Ishikawa (cell line): ENCODE measurements around the gene FLACC1.

ENCODE experiments used
- CEBPB ChIP-seq: IDR thresholded peaks from 2 replicates; pipeline ENCODE4 v1.6.1; 2012
- CREB1 ChIP-seq: IDR thresholded peaks from 2 replicates; pipeline ENCODE4 v1.6.1; 2012; ENCODE audit warnings: low read depth
- EGR1 ChIP-seq: IDR thresholded peaks from 2 replicates; pipeline ENCODE4 v1.6.1; 2012
- EP300 ChIP-seq: IDR thresholded peaks from 2 replicates; pipeline ENCODE4 v1.6.1; 2012; ENCODE audit warnings: borderline replicate concordance
- FOXM1 ChIP-seq: IDR thresholded peaks from 2 replicates; pipeline ENCODE4 v1.6.1; 2012; ENCODE audit warnings: low read depth, borderline replicate concordance
- NFIC ChIP-seq: IDR thresholded peaks from 2 replicates; pipeline ENCODE4 v1.6.1; 2012
- RAD21 ChIP-seq: IDR thresholded peaks from 2 replicates; pipeline ENCODE4 v1.6.1; 2012; ENCODE audit warnings: low read depth
- TAF1 ChIP-seq: IDR thresholded peaks from 2 replicates; pipeline ENCODE4 v1.6.1; 2012; ENCODE audit warnings: low read depth, mild to moderate bottlenecking
- TCF12 ChIP-seq: IDR thresholded peaks from 2 replicates; pipeline ENCODE4 v1.6.1; 2012; ENCODE audit warnings: low read depth
- TEAD4 ChIP-seq: IDR thresholded peaks from 2 replicates; pipeline ENCODE4 v1.6.1; 2012
- YY1 ChIP-seq: IDR thresholded peaks from 2 replicates; pipeline ENCODE4 v1.6.1; 2012; ENCODE audit warnings: low read depth
- ZBTB7A ChIP-seq: IDR thresholded peaks from 2 replicates; pipeline ENCODE4 v1.6.1; 2012; ENCODE audit warnings: low read depth
- TF ChIP-seq, protein P1 (sequence below): IDR thresholded peaks from 2 replicates; pipeline ENCODE4 v1.6.1; 2012
- TF ChIP-seq, protein P2 (sequence below): IDR thresholded peaks from 2 replicates; pipeline ENCODE4 v1.6.1; 2012; ENCODE audit warnings: low read depth, mild to moderate bottlenecking
- TF ChIP-seq, protein P3 (sequence below): IDR thresholded peaks from 2 replicates; pipeline ENCODE4 v1.6.1; 2012

FLACC1 gene

DNA sequence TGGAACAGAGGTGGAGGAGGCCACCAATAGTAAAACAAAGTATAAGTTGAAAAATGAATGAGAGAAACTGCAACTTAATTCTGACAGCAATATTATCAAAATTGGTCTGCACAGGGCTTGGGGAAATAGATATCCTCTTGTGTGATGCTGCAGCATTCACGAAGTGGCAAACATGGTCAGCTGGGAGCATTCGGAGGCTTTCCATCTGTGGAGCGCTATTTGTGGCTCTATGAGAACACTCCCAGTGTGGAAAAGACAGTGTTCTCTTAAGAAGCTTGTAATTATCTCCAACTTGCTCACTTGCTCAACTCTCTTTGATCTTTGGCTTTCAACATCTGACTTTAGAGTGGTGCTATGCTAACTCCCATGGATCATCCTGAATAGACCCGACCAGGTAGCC lies 3.1 kb upstream of the FLACC1 start:
- TF ChIP-seq ZBTB7A (no peak), TAF1 (no peak), NFIC (no peak), CREB1 (no peak), TEAD4 (no peak), FOXM1 (no peak), CEBPB (no peak), EGR1 (no peak), RAD21 (no peak), YY1 (no peak)
- TF ChIP-seq, protein P1, sequence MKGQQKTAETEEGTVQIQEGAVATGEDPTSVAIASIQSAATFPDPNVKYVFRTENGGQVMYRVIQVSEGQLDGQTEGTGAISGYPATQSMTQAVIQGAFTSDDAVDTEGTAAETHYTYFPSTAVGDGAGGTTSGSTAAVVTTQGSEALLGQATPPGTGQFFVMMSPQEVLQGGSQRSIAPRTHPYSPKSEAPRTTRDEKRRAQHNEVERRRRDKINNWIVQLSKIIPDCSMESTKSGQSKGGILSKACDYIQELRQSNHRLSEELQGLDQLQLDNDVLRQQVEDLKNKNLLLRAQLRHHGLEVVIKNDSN: no peak
- TF ChIP-seq, protein P2, sequence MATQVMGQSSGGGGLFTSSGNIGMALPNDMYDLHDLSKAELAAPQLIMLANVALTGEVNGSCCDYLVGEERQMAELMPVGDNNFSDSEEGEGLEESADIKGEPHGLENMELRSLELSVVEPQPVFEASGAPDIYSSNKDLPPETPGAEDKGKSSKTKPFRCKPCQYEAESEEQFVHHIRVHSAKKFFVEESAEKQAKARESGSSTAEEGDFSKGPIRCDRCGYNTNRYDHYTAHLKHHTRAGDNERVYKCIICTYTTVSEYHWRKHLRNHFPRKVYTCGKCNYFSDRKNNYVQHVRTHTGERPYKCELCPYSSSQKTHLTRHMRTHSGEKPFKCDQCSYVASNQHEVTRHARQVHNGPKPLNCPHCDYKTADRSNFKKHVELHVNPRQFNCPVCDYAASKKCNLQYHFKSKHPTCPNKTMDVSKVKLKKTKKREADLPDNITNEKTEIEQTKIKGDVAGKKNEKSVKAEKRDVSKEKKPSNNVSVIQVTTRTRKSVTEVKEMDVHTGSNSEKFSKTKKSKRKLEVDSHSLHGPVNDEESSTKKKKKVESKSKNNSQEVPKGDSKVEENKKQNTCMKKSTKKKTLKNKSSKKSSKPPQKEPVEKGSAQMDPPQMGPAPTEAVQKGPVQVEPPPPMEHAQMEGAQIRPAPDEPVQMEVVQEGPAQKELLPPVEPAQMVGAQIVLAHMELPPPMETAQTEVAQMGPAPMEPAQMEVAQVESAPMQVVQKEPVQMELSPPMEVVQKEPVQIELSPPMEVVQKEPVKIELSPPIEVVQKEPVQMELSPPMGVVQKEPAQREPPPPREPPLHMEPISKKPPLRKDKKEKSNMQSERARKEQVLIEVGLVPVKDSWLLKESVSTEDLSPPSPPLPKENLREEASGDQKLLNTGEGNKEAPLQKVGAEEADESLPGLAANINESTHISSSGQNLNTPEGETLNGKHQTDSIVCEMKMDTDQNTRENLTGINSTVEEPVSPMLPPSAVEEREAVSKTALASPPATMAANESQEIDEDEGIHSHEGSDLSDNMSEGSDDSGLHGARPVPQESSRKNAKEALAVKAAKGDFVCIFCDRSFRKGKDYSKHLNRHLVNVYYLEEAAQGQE: no peak

DNA sequence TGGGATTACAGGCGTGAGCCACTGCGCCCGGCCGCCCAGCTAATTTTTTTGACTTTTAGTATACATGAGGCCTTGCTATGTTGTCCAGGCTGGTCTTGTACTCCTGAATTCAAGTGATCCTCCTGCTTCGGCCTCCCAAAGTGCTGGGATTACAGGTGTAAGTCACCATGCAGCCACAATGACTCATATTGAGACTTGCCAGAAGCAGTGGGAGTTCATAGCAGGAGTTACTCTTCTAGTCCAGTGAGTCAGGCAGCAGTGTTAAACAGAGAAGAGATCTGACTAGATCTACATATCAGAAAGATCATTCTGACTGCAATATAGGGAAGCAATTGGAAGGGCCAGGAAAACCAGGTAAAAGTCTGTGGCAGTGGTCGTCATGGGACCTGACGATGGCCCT lies 1.5 kb upstream of the FLACC1 start:
- no peak for TF ChIP-seq FOXM1
- TF ChIP-seq, protein P1: no peak
- no peak for TF ChIP-seq RAD21
- no peak for TF ChIP-seq CEBPB
- TF ChIP-seq TAF1: no peak
- TF ChIP-seq TCF12: no peak
- TF ChIP-seq, protein P3, sequence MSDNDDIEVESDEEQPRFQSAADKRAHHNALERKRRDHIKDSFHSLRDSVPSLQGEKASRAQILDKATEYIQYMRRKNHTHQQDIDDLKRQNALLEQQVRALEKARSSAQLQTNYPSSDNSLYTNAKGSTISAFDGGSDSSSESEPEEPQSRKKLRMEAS: no peak
- no peak for TF ChIP-seq NFIC

DNA sequence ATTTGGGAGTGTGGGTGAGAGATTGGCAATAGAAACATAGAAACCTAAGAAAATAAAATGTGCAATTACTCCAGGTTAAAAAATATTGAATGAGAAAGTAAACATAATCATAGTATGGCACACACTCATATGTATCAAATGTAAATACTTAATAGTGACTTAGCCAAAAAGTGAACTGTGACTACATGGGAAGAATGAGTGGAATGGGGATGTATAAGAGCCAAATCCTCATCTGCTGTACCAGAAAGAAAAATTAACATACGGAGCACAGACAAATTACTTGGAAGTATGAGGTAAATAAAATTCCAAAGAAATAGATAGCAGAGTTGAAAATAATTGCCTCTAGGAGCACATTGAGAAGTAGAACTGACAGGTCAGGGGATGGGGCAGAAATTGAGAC lies 4.0 kb downstream of the FLACC1 start:
- TF ChIP-seq FOXM1: no peak
- no peak for TF ChIP-seq ZBTB7A
- TF ChIP-seq CREB1: no peak
- TF ChIP-seq TAF1: no peak
- TF ChIP-seq, protein P2: no peak
- no peak for TF ChIP-seq TEAD4
- TF ChIP-seq, protein P3: no peak
- TF ChIP-seq EGR1: no peak
- no peak for TF ChIP-seq YY1
- no peak for TF ChIP-seq CEBPB
- TF ChIP-seq EP300: no peak
- TF ChIP-seq, protein P1: no peak

DNA sequence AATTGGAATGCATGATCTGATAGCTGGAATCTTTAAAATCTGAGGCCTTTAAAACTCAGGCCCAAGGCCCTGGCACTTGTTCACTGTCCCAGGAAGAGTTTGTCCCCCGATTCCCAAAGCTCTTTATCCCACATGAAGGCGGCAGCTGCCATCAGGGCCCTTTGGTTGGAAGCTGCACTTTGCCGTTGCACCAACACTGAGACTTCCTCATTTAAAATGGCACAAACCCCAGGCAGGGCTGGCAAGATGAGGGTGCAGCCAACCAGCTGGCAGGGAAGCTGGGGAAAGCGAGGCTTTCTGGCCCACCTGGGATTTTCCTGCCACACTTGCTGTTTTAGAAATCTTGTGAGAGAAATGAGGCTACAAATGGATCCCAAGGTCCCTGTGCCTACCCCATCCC lies 6.3 kb downstream of the FLACC1 start:
- TF ChIP-seq TAF1 (no peak), EGR1 (no peak)

DNA sequence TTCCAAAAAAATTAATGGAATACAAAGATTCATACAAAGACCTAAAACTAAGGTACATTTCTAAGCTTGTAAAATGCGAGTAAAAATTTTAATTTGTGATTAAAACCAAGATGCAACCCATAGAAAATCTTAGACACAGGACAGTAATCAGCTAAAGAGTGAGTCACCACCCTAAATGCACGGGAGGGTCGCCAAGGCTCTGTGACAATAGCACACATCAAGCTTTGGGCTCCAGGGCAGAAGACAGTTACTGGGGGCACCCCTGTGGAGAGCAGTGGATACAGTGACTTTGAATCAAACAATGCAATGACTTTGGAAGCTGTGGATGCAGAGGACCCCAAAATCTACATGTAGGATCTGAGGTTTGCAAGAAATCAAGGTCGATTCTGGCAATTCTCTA lies 7.5 kb downstream of the FLACC1 start:
- TF ChIP-seq, protein P1: no peak
- TF ChIP-seq, protein P3: no peak
- TF ChIP-seq CREB1 (no peak), ZBTB7A (no peak), TEAD4 (no peak), RAD21 (no peak), EP300 (no peak)

DNA sequence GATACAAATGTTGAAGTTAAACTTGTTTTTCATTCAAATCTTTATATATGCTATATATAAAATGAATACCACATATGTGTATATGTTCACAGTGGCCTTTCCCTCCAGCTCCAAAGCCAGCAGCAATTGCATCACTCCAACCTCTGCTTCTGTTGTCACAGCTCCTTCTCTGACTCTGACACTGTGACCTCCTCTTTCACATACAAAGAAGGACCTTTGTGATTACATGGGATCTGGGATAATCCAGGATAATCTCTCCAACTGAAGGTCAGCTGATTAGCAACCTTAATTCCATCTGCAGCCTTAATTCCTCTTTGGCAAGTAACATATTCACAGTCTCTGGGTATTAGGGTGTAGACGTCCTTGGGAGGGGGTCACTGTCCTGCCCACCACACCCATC lies 8.4 kb downstream of the FLACC1 start:
- TF ChIP-seq ZBTB7A (no peak), TAF1 (no peak), CREB1 (no peak), CEBPB (no peak), TEAD4 (no peak), YY1 (no peak), NFIC (no peak), EGR1 (no peak), EP300 (no peak), TCF12 (no peak), RAD21 (no peak), FOXM1 (no peak)
- TF ChIP-seq, protein P3: no peak
- TF ChIP-seq, protein P1: no peak
- TF ChIP-seq, protein P2: no peak
